Left renal pelvis (tissue), 4 donors: Measurements from ENCODE around the gene CLTB. TPM values are rescaled to one million over a fixed set of nuclear protein-coding genes. Genes with fewer than 3 reads are reported as not detected.

Experiments
- DNase-seq, 4 donors: peaks; one replicate each; pipeline ENCODE4 v3.0.0-alpha.2; 2013; ENCODE audit warnings: low read depth in 4 of 4, low spot score in 3 of 4
- polyA plus RNA-seq, 4 donors: library from polyadenylated mRNA; unstranded; fragments of 120-200 nt; gene quantifications; one replicate each; pipeline ENCODE4 v1.2.1, GENCODE V29; 2013; ENCODE audit not compliant: insufficient read length in 4 of 4

CLTB gene
- polyA plus RNA-seq, 4 donors, result 46.2 to 58.0 (median 52.1) TPM

GRCh38 chr5:176359658-176360057 is 56.7 kb downstream of the CLTB start:
- no peak for DNase-seq

GRCh38 chr5:176356179-176356566 is 60.2 kb downstream of the CLTB start:
- DNase-seq, result no peak

- no peak for DNase-seq
These were observed 60.8 kb downstream of the CLTB start for GRCh38 chr5:176355400-176356178.

- no peak for DNase-seq
These were observed 62.8 kb downstream of the CLTB start for GRCh38 chr5:176353533-176353932.

GRCh38 chr5:176352116-176352878 is 64.0 kb downstream of the CLTB start:
- DNase-seq, result no peak

- DNase-seq, result no peak
These were observed 65.9 kb downstream of the CLTB start for GRCh38 chr5:176350416-176350815.

- DNase-seq, result no peak
These were observed 73.4 kb downstream of the CLTB start for GRCh38 chr5:176342766-176343458.

Other genes starting within 250 kb of the CLTB start
- gene SIMC1, start 178.1 kb downstream of the CLTB start, polyA plus RNA-seq, result 10 to 100 TPM; 20.2 to 21.8 (median 20.7) TPM
- gene KIAA1191, start 54.8 kb downstream of the CLTB start, polyA plus RNA-seq, result 100 to 1,000 TPM in 3 of 4 donors, 10 to 100 TPM in 1; 78.6 to 162 (median 142) TPM
- gene ARL10, start 51.1 kb downstream of the CLTB start, polyA plus RNA-seq, result 10 to 100 TPM; 11.2 to 18.3 (median 14.2) TPM
- 10 to 100 TPM; 17.1 to 34.7 (median 24.0) TPM for gene NOP16, start 27.9 kb downstream of the CLTB start, polyA plus RNA-seq
- gene HIGD2A, start 27.8 kb downstream of the CLTB start, polyA plus RNA-seq, result 100 to 1,000 TPM in 2 of 4 donors, 10 to 100 TPM in 2; 70.6 to 126 (median 102) TPM
- 10 to 100 TPM; 46.3 to 52.9 (median 49.5) TPM for gene FAF2, start 31.8 kb upstream of the CLTB start, polyA plus RNA-seq
- gene RNF44, start 120.9 kb upstream of the CLTB start, polyA plus RNA-seq, result 10 to 100 TPM; 39.8 to 79.0 (median 43.3) TPM
- 10 to 100 TPM in 3 of 4 donors, under 1 TPM in 1; 0.49 to 23.2 (median 14.2) TPM for gene CDHR2, start 132.8 kb upstream of the CLTB start, polyA plus RNA-seq
- 1 to 10 TPM; 1.3 to 1.9 (median 1.4) TPM for gene GPRIN1, start 193.6 kb upstream of the CLTB start, polyA plus RNA-seq
- gene SNCB, start 214.0 kb upstream of the CLTB start, polyA plus RNA-seq, result under 1 TPM in 1 of 4 donors, not detected in 3; 0.10 TPM
- not detected for gene EIF4E1B, start 214.1 kb upstream of the CLTB start, polyA plus RNA-seq
- 10 to 100 TPM; 27.1 to 32.9 (median 29.8) TPM for gene TSPAN17, start 230.9 kb upstream of the CLTB start, polyA plus RNA-seq